Astrocyte (in vitro differentiated cells and primary cell): Measurements from ENCODE around the gene CPA5. TPM values are rescaled to one million over a fixed set of nuclear protein-coding genes. Genes with fewer than 3 reads are reported as not detected.
A peak's percentile ranks its signal among the peaks of the same experiment; 100 is the strongest.

Experiments
- DNase-seq: peaks from one replicate; pipeline ENCODE4 v3.0.0-alpha.2; 2010; ENCODE audit warnings: low read depth
- FAIRE-seq: peaks from 2 replicates; lab custom pipeline; 2011; peaks lifted over from hg19 to GRCh38; lab: Jason Lieb, UNC
- H2AFZ ChIP-seq: 2 replicates; pipeline ENCODE4 v1.6.0; 2012; ENCODE audit warnings: low read depth, low read length, inconsistent platforms
- H3K27ac ChIP-seq: 2 replicates; pipeline ENCODE4 v1.5.1; 2011; ENCODE audit warnings: low read depth, low read length, inconsistent platforms
- H3K27me3 ChIP-seq: 2 replicates; pipeline ENCODE4 v1.6.0; 2011; ENCODE audit warnings: low read length, inconsistent platforms; ENCODE audit not compliant: insufficient read depth
- H3K36me3 ChIP-seq: 2 replicates; pipeline ENCODE4 v1.5.1; 2011; ENCODE audit warnings: low read length, inconsistent platforms; ENCODE audit not compliant: insufficient read depth
- H3K4me1 ChIP-seq: 2 replicates; pipeline ENCODE4 v1.5.1; 2011; ENCODE audit warnings: low read length, inconsistent platforms; ENCODE audit not compliant: insufficient read depth
- H3K4me2 ChIP-seq: 2 replicates; pipeline ENCODE4 v1.6.0; 2012; ENCODE audit warnings: low read length, inconsistent platforms
- H3K4me3 ChIP-seq: 2 replicates; pipeline ENCODE4 v1.5.1; 2011; ENCODE audit warnings: low read depth, mild to moderate bottlenecking, low read length, inconsistent platforms; ENCODE audit not compliant: insufficient read depth
- H3K79me2 ChIP-seq: 2 replicates; pipeline ENCODE4 v1.6.0; 2012; ENCODE audit warnings: mild to moderate bottlenecking, low read length, inconsistent platforms; ENCODE audit not compliant: insufficient read depth
- H3K9ac ChIP-seq: 2 replicates; pipeline ENCODE4 v1.6.0; 2012; ENCODE audit warnings: mild to moderate bottlenecking, low read length, inconsistent platforms
- H3K9me3 ChIP-seq: 2 replicates; pipeline ENCODE4 v1.5.1; 2012; ENCODE audit warnings: low read depth, mild to moderate bottlenecking, low read length, inconsistent platforms; ENCODE audit not compliant: insufficient read depth
- H4K20me1 ChIP-seq: 2 replicates; pipeline ENCODE4 v1.6.0; 2012; ENCODE audit warnings: low read length, inconsistent platforms; ENCODE audit not compliant: insufficient read depth
- H3K27ac Mint-ChIP-seq: one replicate; pipeline ENCODE4 v1.8.0; 2021; ENCODE audit warnings: mild to moderate bottlenecking, mixed read lengths; ENCODE audit not compliant: unreplicated experiment
- H3K27me3 Mint-ChIP-seq: one replicate; pipeline ENCODE4 v1.8.0; 2021; ENCODE audit warnings: low read depth, mixed read lengths; ENCODE audit not compliant: unreplicated experiment
- H3K36me3 Mint-ChIP-seq: one replicate; pipeline ENCODE4 v1.8.0; 2021; ENCODE audit warnings: low read depth, mixed read lengths; ENCODE audit not compliant: unreplicated experiment
- H3K4me1 Mint-ChIP-seq: one replicate; pipeline ENCODE4 v1.8.0; 2021; ENCODE audit warnings: low read depth, mixed read lengths; ENCODE audit not compliant: unreplicated experiment
- H3K4me3 Mint-ChIP-seq: one replicate; pipeline ENCODE4 v1.8.0; 2021; ENCODE audit warnings: mild to moderate bottlenecking, moderate library complexity, mixed read lengths; ENCODE audit not compliant: unreplicated experiment
- H3K9me3 Mint-ChIP-seq: one replicate; pipeline ENCODE4 v1.8.0; 2021; ENCODE audit warnings: mild to moderate bottlenecking, mixed read lengths; ENCODE audit not compliant: unreplicated experiment
- CTCF ChIP-seq: IDR thresholded peaks from 2 replicates; pipeline ENCODE4 v1.5.1; 2011; ENCODE audit warnings: low read depth, mild to moderate bottlenecking, inconsistent platforms, low read length, moderate library complexity; ENCODE audit not compliant: insufficient read depth
- EZH2 ChIP-seq: IDR thresholded peaks from 2 replicates; pipeline ENCODE4 v1.6.1; 2012; ENCODE audit warnings: mild to moderate bottlenecking, low read length, inconsistent platforms; ENCODE audit not compliant: insufficient read depth
- total RNA-seq: library from RNA; stranded (reverse); gene quantifications from 2 replicates; pipeline ENCODE4 v1.2.1, GENCODE V29; 2021

CPA5 gene
- total RNA-seq, 1 donor from 2014 or later: not detected

DNA sequence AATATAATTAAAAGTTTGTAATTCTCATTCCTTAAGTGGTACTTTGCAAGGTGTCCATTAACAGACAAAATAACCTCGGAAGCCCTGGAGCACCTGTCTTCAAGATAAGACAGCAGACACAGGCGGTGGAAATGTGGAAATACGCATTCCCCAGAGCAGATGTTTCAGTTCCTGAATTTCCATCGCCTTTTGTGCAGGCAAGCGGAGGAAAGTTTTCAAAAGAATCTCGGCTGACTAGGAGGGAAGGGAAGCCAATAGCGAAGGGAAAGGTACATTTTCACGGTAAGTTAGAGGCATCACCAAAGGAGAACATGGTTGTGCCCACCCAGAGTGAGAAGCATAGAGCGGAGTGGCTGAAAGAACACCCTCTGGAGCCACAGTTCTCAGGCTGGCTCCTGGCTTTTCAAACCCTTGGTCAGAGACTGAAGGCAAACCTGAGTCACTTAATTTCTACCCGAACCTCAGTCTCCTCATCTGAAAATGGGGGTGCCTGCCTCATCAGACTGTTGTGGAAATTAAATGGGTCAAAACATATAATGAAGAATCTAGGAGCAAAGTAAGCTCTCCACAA lies 49.3 kb downstream of the CPA5 start:
- H3K27ac ChIP-seq: no peak overlapping the region
- no peak for FAIRE-seq

GRCh38 chr7:130394421-130395195 lies 50.0 kb downstream of the CPA5 start:
- TF ChIP-seq CTCF (no peak), EZH2 (no peak)
- FAIRE-seq (no peak), DNase-seq (no peak)
- H3K36me3 ChIP-seq: no peaks in the 10 kb centered on the region
- H3K27ac ChIP-seq: no peak overlapping the region
- no peak overlapping the region for H3K4me3 ChIP-seq
- H3K9ac ChIP-seq: no peak overlapping the region
- H3K4me2 ChIP-seq: no peak overlapping the region
- H3K9me3 Mint-ChIP-seq: no peaks in the 10 kb centered on the region
- no peaks in the 10 kb centered on the region for H3K9me3 ChIP-seq
- no peaks in the 10 kb centered on the region for H4K20me1 ChIP-seq
- H3K27me3 Mint-ChIP-seq: no peaks in the 10 kb centered on the region
- peaks cover 8% of the 10 kb centered on the region for H3K4me1 ChIP-seq
- no peaks in the 10 kb centered on the region for H3K79me2 ChIP-seq
- H3K36me3 Mint-ChIP-seq: peaks cover 5% of the 10 kb centered on the region
- H3K27me3 ChIP-seq: no peaks in the 10 kb centered on the region
- no peak overlapping the region for H3K27ac Mint-ChIP-seq
- no peak overlapping the region for H2AFZ ChIP-seq
- H3K4me3 Mint-ChIP-seq: no peak overlapping the region
- peaks cover 6% of the 10 kb centered on the region for H3K4me1 Mint-ChIP-seq

More for the DNA sequence above, 49.3 kb downstream of the CPA5 start:
- Histone ChIP-seq H3K4me3 (no peak overlapping the region), H3K36me3 (no peaks in the 10 kb centered on the region), H3K4me1 (peaks cover 8% of the 10 kb centered on the region), H3K9ac (no peak overlapping the region), H3K4me2 (no peak overlapping the region), H4K20me1 (no peaks in the 10 kb centered on the region), H3K9me3 (no peaks in the 10 kb centered on the region), H3K79me2 (no peaks in the 10 kb centered on the region), H3K27me3 (no peaks in the 10 kb centered on the region), H2AFZ (no peak overlapping the region)
- Mint-ChIP-seq H3K9me3 (no peaks in the 10 kb centered on the region), H3K4me3 (no peak overlapping the region), H3K27ac (peak overlapping the region; percentile 30), H3K36me3 (peaks cover 5% of the 10 kb centered on the region), H3K4me1 (peaks cover 6% of the 10 kb centered on the region), H3K27me3 (no peaks in the 10 kb centered on the region)
- no peak for DNase-seq
- TF ChIP-seq CTCF (no peak), EZH2 (no peak)

- FAIRE-seq (no peak), DNase-seq (no peak)
- H3K79me2 ChIP-seq: no peaks in the 10 kb centered on the region
- Mint-ChIP-seq H3K36me3 (peaks cover 5% of the 10 kb centered on the region), H3K27ac (no peak overlapping the region), H3K9me3 (no peaks in the 10 kb centered on the region), H3K4me3 (no peak overlapping the region), H3K27me3 (no peaks in the 10 kb centered on the region), H3K4me1 (peaks cover 6% of the 10 kb centered on the region)
- no peak overlapping the region for H2AFZ ChIP-seq
- H3K4me3 ChIP-seq: no peak overlapping the region
- no peaks in the 10 kb centered on the region for H3K36me3 ChIP-seq
- H3K27me3 ChIP-seq: no peaks in the 10 kb centered on the region
- H3K27ac ChIP-seq: no peak overlapping the region
- no peak overlapping the region for H3K9ac ChIP-seq
- TF ChIP-seq CTCF (no peak), EZH2 (no peak)
- H3K4me2 ChIP-seq: no peak overlapping the region
- H3K9me3 ChIP-seq: no peaks in the 10 kb centered on the region
- peaks cover 8% of the 10 kb centered on the region for H3K4me1 ChIP-seq
- H4K20me1 ChIP-seq: no peaks in the 10 kb centered on the region
Observed at GRCh38 chr7:130395421-130395820, 50.8 kb downstream of the CPA5 start.
